Panc1 (cell line): ENCODE measurements around the gene EVI2B. TPM values are rescaled to one million over a fixed set of nuclear protein-coding genes. Genes with fewer than 3 reads are reported as not detected.

Source experiments
- ATAC-seq: fragments of 200-7000 bp; cut with Tn5 transposase; 2 replicates; pipeline ENCODE4 v1.9.1; 2020; ENCODE audit warnings: mild to moderate bottlenecking, moderate library complexity
- BruUV-seq: library from RNA; stranded (reverse); fragments of 400-500 nt; replicated peaks from 2 replicates; lab custom pipeline; 2021; lab: Mats Ljungman, UMichigan
- CTCF ChIA-PET: fragments of 300-600 bp; sonication (Branson Sonifier 250); formaldehyde crosslinking; loops from one replicate; lab custom pipeline; 2022; ENCODE audit warnings: antibody characterized with exemption; lab: Charles Lee
- POLR2A ChIA-PET: fragments of 300-600 bp; sonication (Branson Sonifier 250); formaldehyde crosslinking; loops from one replicate; lab custom pipeline; 2022; ENCODE audit warnings: antibody characterized with exemption; lab: Charles Lee
- DNase-seq: peaks from one replicate; pipeline ENCODE4 v3.0.0-alpha.2; 2010; ENCODE audit warnings: low read depth, low spot score
- H3K27ac ChIP-seq: 2 replicates; pipeline ENCODE4 v1.5.1; 2011; ENCODE audit warnings: mild to moderate bottlenecking, low read length, inconsistent platforms
- H3K27me3 ChIP-seq: fragments of 200-500 bp; sonication (Bioruptor generic); 2 replicates; pipeline ENCODE4 v1.6.0; 2014; ENCODE audit warnings: low read length, inconsistent platforms; ENCODE audit not compliant: control insufficient read depth, insufficient read depth
- H3K36me3 ChIP-seq: fragments of 200-500 bp; sonication (Bioruptor generic); 2 replicates; pipeline ENCODE4 v1.5.1; 2014; ENCODE audit warnings: inconsistent platforms, mild to moderate bottlenecking, low read length, moderate library complexity; ENCODE audit not compliant: control insufficient read depth, insufficient read depth
- H3K4me1 ChIP-seq: 2 replicates; pipeline ENCODE4 v1.5.1; 2011; ENCODE audit warnings: inconsistent platforms, mild to moderate bottlenecking, low read length, moderate library complexity; ENCODE audit not compliant: control insufficient read depth, insufficient read depth
- H3K4me3 ChIP-seq, 2 experiments: 2 replicates each; pipeline ENCODE4 v1.5.1; 2011 to 2012; ENCODE audit warnings: low read depth in 2 of 2, low read length in 2 of 2, mild to moderate bottlenecking in 2 of 2, inconsistent platforms in 1 of 2, moderate library complexity in 1 of 2
- H3K9me3 ChIP-seq: fragments of 200-500 bp; sonication (Bioruptor generic); 2 replicates; pipeline ENCODE4 v1.5.1; 2014; ENCODE audit warnings: low read depth, mild to moderate bottlenecking, inconsistent platforms, low read length, moderate library complexity; ENCODE audit not compliant: control insufficient read depth, insufficient read depth
- POLR2AphosphoS5 ChIP-seq: IDR thresholded peaks from 2 replicates; pipeline ENCODE4 v1.6.1; 2012; ENCODE audit warnings: mild to moderate bottlenecking, low read depth, low read length, moderate library complexity
- SIN3A ChIP-seq: IDR thresholded peaks from 2 replicates; pipeline ENCODE4 v1.6.1; 2012; ENCODE audit warnings: low read depth, mild to moderate bottlenecking, low read length, moderate library complexity, borderline replicate concordance; ENCODE audit not compliant: insufficient read depth
- TCF7L2 ChIP-seq: IDR thresholded peaks from 2 replicates; pipeline ENCODE4 v1.6.1; 2011; ENCODE audit warnings: mild to moderate bottlenecking, low read depth, low read length, inconsistent platforms
- in situ Hi-C: cut with HindIII; loops from 2 replicates; pipeline ENCODE4 v1.10.0; 2016; ENCODE audit warnings: low sequenced_read_pairs, low pct_unique_long_range_greater_than_20kb
- intact Hi-C: fragments of 100-400 bp; cut with micrococcal nuclease; formaldehyde crosslinking; loops from one replicate; pipeline ENCODE4 v1.10.0; 2022; ENCODE audit not compliant: unreplicated experiment
- total RNA-seq: library from RNA; stranded (reverse); gene quantifications from one replicate; pipeline ENCODE4 v1.2.1, GENCODE V29; 2021; ENCODE audit not compliant: unreplicated experiment
- TF ChIP-seq, protein P1 (sequence below): fragments of 450-650 bp; IDR thresholded peaks from 2 replicates; pipeline ENCODE4 v1.5.1; 2017; ENCODE audit warnings: mild to moderate bottlenecking
- TF ChIP-seq, protein P2 (sequence below), 2 experiments: IDR thresholded peaks; 2 replicates each; pipeline ENCODE4 v1.6.1; 2011 to 2012; ENCODE audit warnings: low read depth in 2 of 2, control low read depth in 1 of 2, low read length in 1 of 2, mild to moderate bottlenecking in 1 of 2, moderate library complexity in 1 of 2; ENCODE audit not compliant: insufficient read depth in 1 of 2

EVI2B gene
- total RNA-seq, 1 experiment from 2014 or later: 0.08 TPM

DNA sequence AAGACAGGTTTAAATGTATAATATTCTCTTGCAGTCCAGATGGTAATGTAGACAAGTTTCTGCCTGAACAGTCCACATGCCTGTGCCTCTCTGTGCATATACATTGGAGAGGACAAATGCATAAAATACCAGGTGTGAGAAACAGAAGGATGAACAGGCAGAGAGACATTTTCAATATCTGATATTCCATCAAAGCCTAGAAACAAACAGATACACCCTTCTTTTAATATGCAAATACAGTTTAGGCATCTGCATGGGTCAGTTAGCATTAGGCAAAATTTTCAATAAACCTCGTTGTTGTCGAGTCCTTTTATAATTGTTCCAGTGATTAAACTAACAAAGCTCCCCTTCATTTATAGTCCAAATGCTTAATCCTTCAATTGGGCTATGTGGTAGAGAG lies 17.7 kb downstream of the EVI2B start:
- in situ Hi-C loops: no loop called here
- ChIA-PET POLR2A (no interaction called here), CTCF (no interaction called here)
- no peaks in the 10 kb centered on the region; the same call in 1 of the 2 replicates for H3K36me3 ChIP-seq
- intact Hi-C loops: no loop called here
- TF ChIP-seq, protein P1, sequence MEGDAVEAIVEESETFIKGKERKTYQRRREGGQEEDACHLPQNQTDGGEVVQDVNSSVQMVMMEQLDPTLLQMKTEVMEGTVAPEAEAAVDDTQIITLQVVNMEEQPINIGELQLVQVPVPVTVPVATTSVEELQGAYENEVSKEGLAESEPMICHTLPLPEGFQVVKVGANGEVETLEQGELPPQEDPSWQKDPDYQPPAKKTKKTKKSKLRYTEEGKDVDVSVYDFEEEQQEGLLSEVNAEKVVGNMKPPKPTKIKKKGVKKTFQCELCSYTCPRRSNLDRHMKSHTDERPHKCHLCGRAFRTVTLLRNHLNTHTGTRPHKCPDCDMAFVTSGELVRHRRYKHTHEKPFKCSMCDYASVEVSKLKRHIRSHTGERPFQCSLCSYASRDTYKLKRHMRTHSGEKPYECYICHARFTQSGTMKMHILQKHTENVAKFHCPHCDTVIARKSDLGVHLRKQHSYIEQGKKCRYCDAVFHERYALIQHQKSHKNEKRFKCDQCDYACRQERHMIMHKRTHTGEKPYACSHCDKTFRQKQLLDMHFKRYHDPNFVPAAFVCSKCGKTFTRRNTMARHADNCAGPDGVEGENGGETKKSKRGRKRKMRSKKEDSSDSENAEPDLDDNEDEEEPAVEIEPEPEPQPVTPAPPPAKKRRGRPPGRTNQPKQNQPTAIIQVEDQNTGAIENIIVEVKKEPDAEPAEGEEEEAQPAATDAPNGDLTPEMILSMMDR: no peak
- TF ChIP-seq POLR2AphosphoS5 (no peak), SIN3A (no peak), TCF7L2 (no peak)
- TF ChIP-seq, protein P2, sequence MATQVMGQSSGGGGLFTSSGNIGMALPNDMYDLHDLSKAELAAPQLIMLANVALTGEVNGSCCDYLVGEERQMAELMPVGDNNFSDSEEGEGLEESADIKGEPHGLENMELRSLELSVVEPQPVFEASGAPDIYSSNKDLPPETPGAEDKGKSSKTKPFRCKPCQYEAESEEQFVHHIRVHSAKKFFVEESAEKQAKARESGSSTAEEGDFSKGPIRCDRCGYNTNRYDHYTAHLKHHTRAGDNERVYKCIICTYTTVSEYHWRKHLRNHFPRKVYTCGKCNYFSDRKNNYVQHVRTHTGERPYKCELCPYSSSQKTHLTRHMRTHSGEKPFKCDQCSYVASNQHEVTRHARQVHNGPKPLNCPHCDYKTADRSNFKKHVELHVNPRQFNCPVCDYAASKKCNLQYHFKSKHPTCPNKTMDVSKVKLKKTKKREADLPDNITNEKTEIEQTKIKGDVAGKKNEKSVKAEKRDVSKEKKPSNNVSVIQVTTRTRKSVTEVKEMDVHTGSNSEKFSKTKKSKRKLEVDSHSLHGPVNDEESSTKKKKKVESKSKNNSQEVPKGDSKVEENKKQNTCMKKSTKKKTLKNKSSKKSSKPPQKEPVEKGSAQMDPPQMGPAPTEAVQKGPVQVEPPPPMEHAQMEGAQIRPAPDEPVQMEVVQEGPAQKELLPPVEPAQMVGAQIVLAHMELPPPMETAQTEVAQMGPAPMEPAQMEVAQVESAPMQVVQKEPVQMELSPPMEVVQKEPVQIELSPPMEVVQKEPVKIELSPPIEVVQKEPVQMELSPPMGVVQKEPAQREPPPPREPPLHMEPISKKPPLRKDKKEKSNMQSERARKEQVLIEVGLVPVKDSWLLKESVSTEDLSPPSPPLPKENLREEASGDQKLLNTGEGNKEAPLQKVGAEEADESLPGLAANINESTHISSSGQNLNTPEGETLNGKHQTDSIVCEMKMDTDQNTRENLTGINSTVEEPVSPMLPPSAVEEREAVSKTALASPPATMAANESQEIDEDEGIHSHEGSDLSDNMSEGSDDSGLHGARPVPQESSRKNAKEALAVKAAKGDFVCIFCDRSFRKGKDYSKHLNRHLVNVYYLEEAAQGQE (IDR thresholded peaks at IDR 0.05; ENCODE audit: insufficient read depth in 1 of 2, low read depth in 2 of 2, low read length in 1 of 2): no peak
- H3K4me1 ChIP-seq: no peaks in the 10 kb centered on the region
- BruUV-seq: no TSS peak
- DNase-seq: no peak
- H3K27ac ChIP-seq: no peak overlapping the region
- no peaks in the 10 kb centered on the region for H3K27me3 ChIP-seq
- no peak for ATAC-seq
- H3K9me3 ChIP-seq: no peaks in the 10 kb centered on the region
- no peak overlapping the region for H3K4me3 ChIP-seq

DNA sequence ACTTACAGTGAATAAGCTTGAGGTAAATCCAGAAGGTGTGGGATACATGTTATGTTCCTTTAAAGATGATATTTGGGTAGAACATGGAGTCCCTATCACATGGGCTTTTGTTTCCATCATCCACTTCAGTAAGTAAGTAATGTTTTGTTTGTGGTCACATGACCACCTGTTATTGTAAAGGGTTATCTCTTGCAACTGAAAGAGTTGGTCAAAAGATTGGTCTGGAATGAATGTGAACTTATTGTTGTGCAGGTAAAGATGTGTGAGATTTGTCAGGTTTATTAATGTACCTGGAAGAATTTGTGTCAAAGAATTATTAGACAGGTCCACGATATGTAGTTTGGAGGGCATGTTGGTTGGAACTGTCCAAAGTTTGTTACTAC lies 18.4 kb downstream of the EVI2B start:
- no TSS peak for BruUV-seq
- ChIA-PET POLR2A (interaction anchor here (0.7 kb wide), 1 partner anchor 287 kb away, joined by 3 read pairs; no protein-coding TSS in a partner anchor), CTCF (no interaction called here)
- no peak for TF ChIP-seq TCF7L2
- no peak for TF ChIP-seq SIN3A
- TF ChIP-seq, protein P1: no peak
- TF ChIP-seq POLR2AphosphoS5: no peak
- TF ChIP-seq, protein P2 (IDR thresholded peaks at IDR 0.05; ENCODE audit: insufficient read depth in 1 of 2, low read depth in 2 of 2, low read length in 1 of 2): no peak
- no peak for DNase-seq
- no peaks in the 10 kb centered on the region for H3K9me3 ChIP-seq
- no peak overlapping the region for H3K27ac ChIP-seq
- in situ Hi-C loops: no loop called here
- intact Hi-C loops: no loop called here
- ATAC-seq: no peak
- H3K4me1 ChIP-seq: no peaks in the 10 kb centered on the region
- no peak overlapping the region for H3K4me3 ChIP-seq
- no peaks in the 10 kb centered on the region for H3K27me3 ChIP-seq
- no peaks in the 10 kb centered on the region; the same call in 1 of the 2 replicates for H3K36me3 ChIP-seq
